Measurements from ENCODE around the gene DLX3. TPM values are rescaled to one million over a fixed set of nuclear protein-coding genes. Genes with fewer than 3 reads are reported as not detected.

The DLX3 gene
- total RNA-seq, 1 donor, result not detected

DNA sequence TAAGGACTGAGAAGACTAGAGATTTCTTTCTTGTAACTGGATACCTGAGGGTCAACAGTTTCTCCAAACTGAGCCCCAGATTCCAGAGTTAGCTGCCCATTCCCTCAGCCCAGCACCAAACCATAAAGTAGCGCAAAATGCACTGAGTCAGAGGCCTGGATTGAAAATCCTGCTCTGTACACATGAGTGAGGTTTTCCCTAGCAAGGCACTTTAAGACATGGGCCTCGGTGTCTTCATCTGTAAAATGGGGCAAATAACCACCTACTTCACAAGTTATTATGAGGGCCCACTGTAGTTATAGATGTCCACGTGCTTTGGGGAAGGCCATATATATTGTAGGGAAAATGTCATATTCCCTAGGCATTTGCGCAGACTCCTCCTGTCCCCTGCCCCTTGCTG, 36.3 kb downstream of the DLX3 start:
- no peak overlapping the region for H3K4me3 ChIP-seq (ENCODE audit: low read depth, low read length)
- no peak for DNase-seq (ENCODE audit: low read depth)
- TF ChIP-seq, protein P1, sequence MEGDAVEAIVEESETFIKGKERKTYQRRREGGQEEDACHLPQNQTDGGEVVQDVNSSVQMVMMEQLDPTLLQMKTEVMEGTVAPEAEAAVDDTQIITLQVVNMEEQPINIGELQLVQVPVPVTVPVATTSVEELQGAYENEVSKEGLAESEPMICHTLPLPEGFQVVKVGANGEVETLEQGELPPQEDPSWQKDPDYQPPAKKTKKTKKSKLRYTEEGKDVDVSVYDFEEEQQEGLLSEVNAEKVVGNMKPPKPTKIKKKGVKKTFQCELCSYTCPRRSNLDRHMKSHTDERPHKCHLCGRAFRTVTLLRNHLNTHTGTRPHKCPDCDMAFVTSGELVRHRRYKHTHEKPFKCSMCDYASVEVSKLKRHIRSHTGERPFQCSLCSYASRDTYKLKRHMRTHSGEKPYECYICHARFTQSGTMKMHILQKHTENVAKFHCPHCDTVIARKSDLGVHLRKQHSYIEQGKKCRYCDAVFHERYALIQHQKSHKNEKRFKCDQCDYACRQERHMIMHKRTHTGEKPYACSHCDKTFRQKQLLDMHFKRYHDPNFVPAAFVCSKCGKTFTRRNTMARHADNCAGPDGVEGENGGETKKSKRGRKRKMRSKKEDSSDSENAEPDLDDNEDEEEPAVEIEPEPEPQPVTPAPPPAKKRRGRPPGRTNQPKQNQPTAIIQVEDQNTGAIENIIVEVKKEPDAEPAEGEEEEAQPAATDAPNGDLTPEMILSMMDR (IDR thresholded peaks at IDR 0.05; ENCODE audit: insufficient read depth, low read depth, low read length), result no peak

GRCh38 chr17:49957350-49957749, 37.7 kb downstream of the DLX3 start:
- DNase-seq (ENCODE audit: low read depth), result no peak
- TF ChIP-seq, protein P1 (IDR thresholded peaks at IDR 0.05; ENCODE audit: insufficient read depth, low read depth, low read length), result no peak
- H3K4me3 ChIP-seq (ENCODE audit: low read depth, low read length), result no peak overlapping the region

GRCh38 chr17:49956780-49957179, 38.2 kb downstream of the DLX3 start:
- H3K4me3 ChIP-seq (ENCODE audit: low read depth, low read length), result no peak overlapping the region
- TF ChIP-seq, protein P1 (IDR thresholded peaks at IDR 0.05; ENCODE audit: insufficient read depth, low read depth, low read length), result no peak
- DNase-seq (ENCODE audit: low read depth), result no peak

- DNase-seq (ENCODE audit: low read depth), result no peak
- TF ChIP-seq, protein P1 (IDR thresholded peaks at IDR 0.05; ENCODE audit: insufficient read depth, low read depth, low read length), result no peak
- no peak overlapping the region for H3K4me3 ChIP-seq (ENCODE audit: low read depth, low read length)
Observed at GRCh38 chr17:49955157-49955556, 39.9 kb downstream of the DLX3 start.

GRCh38 chr17:49952912-49953497, 42.0 kb downstream of the DLX3 start:
- DNase-seq (ENCODE audit: low read depth), result peak; percentile 12
- TF ChIP-seq, protein P1 (IDR thresholded peaks at IDR 0.05; ENCODE audit: insufficient read depth, low read depth, low read length), result no peak
- H3K4me3 ChIP-seq (ENCODE audit: low read depth, low read length), result no peak overlapping the region

DNA sequence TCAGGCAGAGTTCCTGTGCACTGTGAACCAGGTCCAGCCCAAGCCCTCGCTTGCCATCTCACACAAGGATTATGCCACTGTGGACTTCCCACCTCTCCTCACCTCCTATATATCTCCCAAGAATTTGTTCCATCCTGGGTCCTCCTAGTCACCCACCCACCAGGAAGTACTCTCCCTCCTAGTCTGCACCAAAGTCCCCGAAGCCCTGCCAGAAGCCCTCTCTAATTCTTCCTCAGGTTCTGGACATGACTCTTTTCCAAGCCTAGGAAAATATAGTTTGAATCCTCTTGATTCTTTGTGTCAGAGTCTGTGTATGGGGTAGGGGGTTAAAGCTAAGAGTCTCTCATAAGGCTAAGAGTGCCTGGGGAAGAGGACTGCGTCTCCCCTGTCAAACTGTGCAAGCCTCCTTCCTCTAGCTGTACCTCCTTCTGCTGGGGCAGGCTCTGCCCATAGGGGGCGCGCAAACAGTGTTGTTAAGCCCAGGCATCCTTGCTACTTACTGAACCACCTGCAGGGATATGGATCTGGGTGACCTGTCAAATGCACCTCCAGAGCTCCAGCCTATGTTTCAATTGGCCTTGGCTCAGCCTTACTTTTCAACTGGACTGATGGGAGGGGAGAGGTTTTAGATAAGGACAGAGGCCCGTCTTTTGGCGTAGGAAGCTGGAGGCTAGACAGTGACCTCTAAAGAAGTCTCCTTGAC, 42.7 kb downstream of the DLX3 start:
- no peak overlapping the region for H3K4me3 ChIP-seq (ENCODE audit: low read depth, low read length)
- TF ChIP-seq, protein P1 (IDR thresholded peaks at IDR 0.05; ENCODE audit: insufficient read depth, low read depth, low read length), result peak; percentile 87
- DNase-seq (ENCODE audit: low read depth), result peak; percentile 67

Data from fibroblast of villous mesenchyme (primary cell).